Measurements from ENCODE around the gene IL13RA2.

DNA sequence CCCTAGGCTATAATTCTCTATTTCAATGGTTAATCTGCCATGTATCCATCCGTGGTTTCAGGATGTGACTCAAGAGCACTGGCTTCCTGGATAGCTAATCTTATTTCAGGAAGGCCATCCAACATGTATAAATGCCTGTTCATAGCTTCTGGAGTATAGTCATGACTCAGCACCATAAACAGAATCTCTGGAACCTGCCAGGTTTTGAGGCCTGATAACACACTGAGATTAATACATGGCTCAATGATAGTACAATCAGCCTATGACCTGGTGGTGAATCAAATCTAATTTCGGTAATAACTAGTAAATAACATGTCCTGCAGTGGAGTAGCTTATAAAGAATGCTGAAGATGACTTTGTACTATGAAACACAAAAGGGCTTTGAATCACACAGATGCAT, 5.7 kb upstream of the IL13RA2 start:
- TF ChIP-seq RFX5 (IDR thresholded peaks at IDR 0.05; ENCODE audit: low read depth, low read length) (no peak), RCOR1 (IDR thresholded peaks at IDR 0.05; ENCODE audit: insufficient replicate concordance, low read length) (no peak)
- TF ChIP-seq, protein P1, sequence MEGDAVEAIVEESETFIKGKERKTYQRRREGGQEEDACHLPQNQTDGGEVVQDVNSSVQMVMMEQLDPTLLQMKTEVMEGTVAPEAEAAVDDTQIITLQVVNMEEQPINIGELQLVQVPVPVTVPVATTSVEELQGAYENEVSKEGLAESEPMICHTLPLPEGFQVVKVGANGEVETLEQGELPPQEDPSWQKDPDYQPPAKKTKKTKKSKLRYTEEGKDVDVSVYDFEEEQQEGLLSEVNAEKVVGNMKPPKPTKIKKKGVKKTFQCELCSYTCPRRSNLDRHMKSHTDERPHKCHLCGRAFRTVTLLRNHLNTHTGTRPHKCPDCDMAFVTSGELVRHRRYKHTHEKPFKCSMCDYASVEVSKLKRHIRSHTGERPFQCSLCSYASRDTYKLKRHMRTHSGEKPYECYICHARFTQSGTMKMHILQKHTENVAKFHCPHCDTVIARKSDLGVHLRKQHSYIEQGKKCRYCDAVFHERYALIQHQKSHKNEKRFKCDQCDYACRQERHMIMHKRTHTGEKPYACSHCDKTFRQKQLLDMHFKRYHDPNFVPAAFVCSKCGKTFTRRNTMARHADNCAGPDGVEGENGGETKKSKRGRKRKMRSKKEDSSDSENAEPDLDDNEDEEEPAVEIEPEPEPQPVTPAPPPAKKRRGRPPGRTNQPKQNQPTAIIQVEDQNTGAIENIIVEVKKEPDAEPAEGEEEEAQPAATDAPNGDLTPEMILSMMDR (conservative IDR thresholded peaks at IDR 0.05; ENCODE audit: low read depth, low read length) = no peak
